K562 (cell line): ENCODE results near the gene AFG1L. TPM values are rescaled to one million over a fixed set of nuclear protein-coding genes. Genes with fewer than 3 reads are reported as not detected.

Source experiments
- BCLAF1 ChIP-seq, 2 experiments: fragments of 450-650 bp in 1 of 2; IDR thresholded peaks; 2 replicates each; pipeline ENCODE4 v1.6.1; 2011 to 2017; ENCODE audit warnings: low read depth in 2 of 2, antibody characterized with exemption in 1 of 2, borderline replicate concordance in 1 of 2, low read length in 1 of 2, mild to moderate bottlenecking in 1 of 2, mixed read lengths in 1 of 2; ENCODE audit not compliant: control insufficient read depth in 1 of 2
- BHLHE40 ChIP-seq: IDR thresholded peaks from 2 replicates; pipeline ENCODE4 v1.6.1; 2011; ENCODE audit warnings: low read length, improper control_type of control experiment
- BRCA1 ChIP-seq, 2 experiments: fragments of 450-650 bp in 1 of 2; sonication (generic) in 1 of 2; formaldehyde crosslinking in 1 of 2; IDR thresholded peaks; 2 replicates each; pipeline versions ENCODE4 v1.5.0 to v1.6.1; 2017 to 2020; ENCODE audit warnings: mild to moderate bottlenecking in 1 of 2, missing genetic modification reagents in 1 of 2
- CBX1 ChIP-seq: sonication (generic); IDR thresholded peaks from 2 replicates; pipeline ENCODE4 v1.6.1; 2016; ENCODE audit warnings: antibody characterized with exemption, low read depth, mild to moderate bottlenecking
- CHCHD3 ChIP-seq: fragments of 250-450 bp; sonication (Bioruptor Pico); IDR thresholded peaks from 2 replicates; pipeline ENCODE4 v2.1.2; 2022; ENCODE audit warnings: mild to moderate bottlenecking
- CREM ChIP-seq: IDR thresholded peaks from 2 replicates; pipeline ENCODE4 v1.6.1; 2014; ENCODE audit warnings: antibody characterized with exemption, low read depth
- CSDE1 ChIP-seq, 2 experiments: fragments of 450-650 bp; IDR thresholded peaks; 2 replicates each; pipeline ENCODE4 v1.6.1; 2016; ENCODE audit warnings: mild to moderate bottlenecking in 1 of 2
- HIVEP1 ChIP-seq: fragments of 250-450 bp; sonication (Bioruptor Pico); IDR thresholded peaks from 2 replicates; pipeline ENCODE4 v1.4.0; 2020; ENCODE audit warnings: mild to moderate bottlenecking
- HMG20A ChIP-seq: fragments of 450-650 bp; formaldehyde crosslinking; conservative IDR thresholded peaks from 2 replicates; pipeline ENCODE4 v1.4.0; 2020; ENCODE audit warnings: mild to moderate bottlenecking, mixed read lengths
- NFXL1 ChIP-seq: fragments of 450-650 bp; formaldehyde crosslinking; IDR thresholded peaks from 2 replicates; pipeline ENCODE4 v1.4.0; 2021; ENCODE audit warnings: mild to moderate bottlenecking
- PHF8 ChIP-seq: fragments of 200-600 bp; sonication (generic); IDR thresholded peaks from 2 replicates; pipeline ENCODE4 v1.6.1; 2012; ENCODE audit warnings: mixed run types, mild to moderate bottlenecking, inconsistent platforms, low read length, moderate library complexity, borderline replicate concordance
- PHTF2 ChIP-seq: fragments of 250-450 bp; sonication (Bioruptor Pico); IDR thresholded peaks from 2 replicates; pipeline ENCODE4 v1.5.0; 2021; ENCODE audit warnings: mild to moderate bottlenecking
- TEAD1 ChIP-seq, 2 experiments: fragments of 450-650 bp in 1 of 2; sonication (generic) in 1 of 2; formaldehyde crosslinking; IDR thresholded peaks; 2 replicates each; pipeline versions ENCODE4 v1.4.0 to v1.8.0; 2020 to 2022; ENCODE audit warnings: mild to moderate bottlenecking in 2 of 2, missing genetic modification reagents in 1 of 2
- TEAD2 ChIP-seq: fragments of 450-650 bp; IDR thresholded peaks from 2 replicates; pipeline ENCODE4 v1.6.1; 2016; ENCODE audit warnings: missing genetic modification characterization, control low read depth, missing compliant biosample characterization
- ZNF282 ChIP-seq: sonication (generic); formaldehyde crosslinking; IDR thresholded peaks from 2 replicates; pipeline ENCODE4 v1.8.1; 2023; ENCODE audit warnings: missing genetic modification reagents
- ZNF644 ChIP-seq: fragments of 200-800 bp; sonication (Bioruptor generic); IDR thresholded peaks from 2 replicates; pipeline ENCODE4 v1.6.1; 2016; ENCODE audit warnings: low read depth, missing genetic modification characterization, missing compliant biosample characterization
- ZNF778 ChIP-seq: fragments of 450-650 bp; formaldehyde crosslinking; IDR thresholded peaks from 2 replicates; pipeline ENCODE4 v1.4.0; 2020; ENCODE audit warnings: mild to moderate bottlenecking, moderate library complexity
- polyA plus RNA-seq, 8 experiments: library from polyadenylated mRNA; depleted of rRNA in 4 of 8; stranded (reverse) in 5 of 8; unstranded in 3 of 8; fragments of >200 nt; fragmentation: Nextera tagmentation in 2 of 8; fragmentation: Illumina TruSeq in 1 of 8; extraction: Ambion mirVana in 2 of 8; extraction: Trizol in 1 of 8; gene quantifications; 2 replicates each; pipeline versions ENCODE4 v1.2.1 to v1.2.3, GENCODE V29; 2011 to 2014; ENCODE audit warnings: inconsistent platforms in 1 of 8, missing spikeins in 1 of 8
- total RNA-seq, 7 experiments: library from RNA; depleted of rRNA in 6 of 7; stranded (reverse); fragments of >200 nt in 6 of 7; fragmentation: Illumina TruSeq in 2 of 7; extraction: Trizol in 2 of 7; gene quantifications; 2 replicates each; pipeline versions ENCODE4 v1.2.1 to v1.2.3, GENCODE V29; 2011 to 2021; ENCODE audit warnings: low replicate concordance in 1 of 7
- TF ChIP-seq, protein P1 (sequence below), 2 experiments: fragments of 150-350 bp in 1 of 2; IDR thresholded peaks; 2 replicates each; pipeline ENCODE4 v1.6.1; 2012 to 2016; ENCODE audit warnings: low read depth in 2 of 2, low read length in 2 of 2, mild to moderate bottlenecking in 1 of 2, moderate library complexity in 1 of 2
- TF ChIP-seq, protein P2 (sequence below), 2 experiments: fragments of 450-650 bp in 1 of 2; sonication (generic) in 1 of 2; formaldehyde crosslinking in 1 of 2; IDR thresholded peaks in 1 of 2; conservative IDR thresholded peaks in 1 of 2; 2 replicates each; pipeline versions ENCODE4 v1.6.1 to v1.8.1; 2016 to 2023; ENCODE audit warnings: mild to moderate bottlenecking in 2 of 2, moderate library complexity in 2 of 2, inconsistent platforms in 1 of 2, missing genetic modification reagents in 1 of 2

AFG1L gene
- total and polyA plus RNA-seq, 9 of the 15 experiments (the other 6 are each of a cell fraction or from before 2014, with no cell fraction given): 2.2 to 15.5 (median 5.8) TPM

DNA sequence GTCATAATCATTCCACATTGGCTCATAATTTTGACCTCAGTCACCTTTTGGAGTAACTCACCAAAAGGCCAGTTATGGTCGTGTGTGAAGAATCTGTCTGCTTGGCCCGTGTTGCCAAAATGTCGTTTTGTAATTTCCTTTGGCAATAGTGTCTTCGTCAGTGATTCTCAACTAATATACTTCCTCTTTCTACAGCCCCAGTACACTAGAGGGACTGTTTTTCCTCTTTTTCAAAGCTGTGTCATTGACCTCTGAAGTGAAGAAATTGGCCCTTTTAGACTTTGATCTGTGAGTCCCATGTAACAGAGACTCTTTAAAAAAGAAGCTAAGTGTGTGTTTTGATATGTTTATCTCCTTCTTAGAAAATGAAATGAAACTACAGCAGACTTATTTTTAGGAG is 271.0 kb downstream of the AFG1L start (continued):
- TF ChIP-seq BCLAF1 (IDR thresholded peaks at IDR 0.05; ENCODE audit: borderline replicate concordance in 1 of 2, control insufficient read depth in 1 of 2, low read depth in 2 of 2, low read length in 1 of 2) (no peak), BRCA1 (IDR thresholded peaks at IDR 0.05) (no peak), BRCA1 (CRISPR knock-in tag; IDR thresholded peaks at IDR 0.05) (no peak), BHLHE40 (no peak), PHF8 (no peak), CREM (0 out of 2 replicates have a peak, but pooled peaks have one; percentile 17), TEAD2 (tag) (no peak), TEAD1 (CRISPR knock-in tag; IDR thresholded peaks at IDR 0.05) (no peak), PHTF2 (CRISPR knock-in tag) (no peak), NFXL1 (CRISPR knock-in tag) (no peak), HMG20A (CRISPR knock-in tag) (no peak), CHCHD3 (no peak), ZNF644 (tag) (no peak), CBX1 (no peak), ZNF778 (CRISPR knock-in tag) (no peak), CSDE1 (IDR thresholded peaks at IDR 0.05) (no peak), ZNF282 (CRISPR knock-in tag) (no peak), HIVEP1 (CRISPR knock-in tag) (no peak)
- TF ChIP-seq, protein P1, sequence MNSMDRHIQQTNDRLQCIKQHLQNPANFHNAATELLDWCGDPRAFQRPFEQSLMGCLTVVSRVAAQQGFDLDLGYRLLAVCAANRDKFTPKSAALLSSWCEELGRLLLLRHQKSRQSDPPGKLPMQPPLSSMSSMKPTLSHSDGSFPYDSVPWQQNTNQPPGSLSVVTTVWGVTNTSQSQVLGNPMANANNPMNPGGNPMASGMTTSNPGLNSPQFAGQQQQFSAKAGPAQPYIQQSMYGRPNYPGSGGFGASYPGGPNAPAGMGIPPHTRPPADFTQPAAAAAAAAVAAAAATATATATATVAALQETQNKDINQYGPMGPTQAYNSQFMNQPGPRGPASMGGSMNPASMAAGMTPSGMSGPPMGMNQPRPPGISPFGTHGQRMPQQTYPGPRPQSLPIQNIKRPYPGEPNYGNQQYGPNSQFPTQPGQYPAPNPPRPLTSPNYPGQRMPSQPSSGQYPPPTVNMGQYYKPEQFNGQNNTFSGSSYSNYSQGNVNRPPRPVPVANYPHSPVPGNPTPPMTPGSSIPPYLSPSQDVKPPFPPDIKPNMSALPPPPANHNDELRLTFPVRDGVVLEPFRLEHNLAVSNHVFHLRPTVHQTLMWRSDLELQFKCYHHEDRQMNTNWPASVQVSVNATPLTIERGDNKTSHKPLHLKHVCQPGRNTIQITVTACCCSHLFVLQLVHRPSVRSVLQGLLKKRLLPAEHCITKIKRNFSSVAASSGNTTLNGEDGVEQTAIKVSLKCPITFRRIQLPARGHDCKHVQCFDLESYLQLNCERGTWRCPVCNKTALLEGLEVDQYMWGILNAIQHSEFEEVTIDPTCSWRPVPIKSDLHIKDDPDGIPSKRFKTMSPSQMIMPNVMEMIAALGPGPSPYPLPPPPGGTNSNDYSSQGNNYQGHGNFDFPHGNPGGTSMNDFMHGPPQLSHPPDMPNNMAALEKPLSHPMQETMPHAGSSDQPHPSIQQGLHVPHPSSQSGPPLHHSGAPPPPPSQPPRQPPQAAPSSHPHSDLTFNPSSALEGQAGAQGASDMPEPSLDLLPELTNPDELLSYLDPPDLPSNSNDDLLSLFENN (IDR thresholded peaks at IDR 0.05; ENCODE audit: low read depth in 2 of 2, low read length in 2 of 2): no peak
- TF ChIP-seq, protein P2, sequence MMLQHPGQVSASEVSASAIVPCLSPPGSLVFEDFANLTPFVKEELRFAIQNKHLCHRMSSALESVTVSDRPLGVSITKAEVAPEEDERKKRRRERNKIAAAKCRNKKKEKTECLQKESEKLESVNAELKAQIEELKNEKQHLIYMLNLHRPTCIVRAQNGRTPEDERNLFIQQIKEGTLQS (IDR thresholded peaks at IDR 0.05): no peak
- TF ChIP-seq, protein P2 (CRISPR knock-in tag; conservative IDR thresholded peaks at IDR 0.05): no peak
